Thyroid gland (tissue), 4 donors: ENCODE measurements around the gene TXNRD3.

ENCODE experiments used
- POLR2A ChIP-seq, 2 donors: fragments of 450-650 bp; IDR thresholded peaks; one replicate each; pipeline ENCODE4 v1.6.1; 2017; ENCODE audit warnings: antibody characterized with exemption in 2 of 2, mild to moderate bottlenecking in 2 of 2, moderate library complexity in 1 of 2
- TF ChIP-seq, protein P1 (sequence below), 6 experiments: fragments of 200-600 bp in 3 of 6; fragments of 450-650 bp in 3 of 6; sonication (generic) in 3 of 6; IDR thresholded peaks; one replicate each; pipeline ENCODE4 v1.5.1; 2016 to 2019; ENCODE audit warnings: antibody characterized with exemption in 6 of 6, mild to moderate bottlenecking in 2 of 6, inconsistent platforms in 1 of 6, moderate library complexity in 1 of 6

DNA sequence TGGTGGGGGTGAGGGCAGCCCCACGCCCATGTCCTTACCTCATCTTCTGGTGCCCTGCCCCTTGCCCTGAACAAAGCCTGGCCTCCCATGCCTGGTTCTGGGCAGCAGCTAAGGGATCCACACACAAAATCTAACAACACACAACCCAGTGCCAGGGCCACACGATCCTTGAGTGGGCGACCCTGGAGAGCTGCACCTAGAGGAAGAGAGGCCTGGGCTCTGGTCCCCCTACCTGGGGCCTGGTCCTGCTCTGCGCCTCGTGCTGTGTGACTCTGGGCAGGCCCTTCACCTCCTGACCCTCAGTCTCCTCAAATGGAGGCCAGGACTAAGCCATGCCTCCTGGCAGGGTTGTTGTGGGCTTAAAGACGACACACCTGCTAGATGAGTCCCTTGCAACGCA, 76.2 kb downstream of the TXNRD3 start:
- no peak for TF ChIP-seq POLR2A (IDR thresholded peaks at IDR 0.05)
- TF ChIP-seq, protein P1, sequence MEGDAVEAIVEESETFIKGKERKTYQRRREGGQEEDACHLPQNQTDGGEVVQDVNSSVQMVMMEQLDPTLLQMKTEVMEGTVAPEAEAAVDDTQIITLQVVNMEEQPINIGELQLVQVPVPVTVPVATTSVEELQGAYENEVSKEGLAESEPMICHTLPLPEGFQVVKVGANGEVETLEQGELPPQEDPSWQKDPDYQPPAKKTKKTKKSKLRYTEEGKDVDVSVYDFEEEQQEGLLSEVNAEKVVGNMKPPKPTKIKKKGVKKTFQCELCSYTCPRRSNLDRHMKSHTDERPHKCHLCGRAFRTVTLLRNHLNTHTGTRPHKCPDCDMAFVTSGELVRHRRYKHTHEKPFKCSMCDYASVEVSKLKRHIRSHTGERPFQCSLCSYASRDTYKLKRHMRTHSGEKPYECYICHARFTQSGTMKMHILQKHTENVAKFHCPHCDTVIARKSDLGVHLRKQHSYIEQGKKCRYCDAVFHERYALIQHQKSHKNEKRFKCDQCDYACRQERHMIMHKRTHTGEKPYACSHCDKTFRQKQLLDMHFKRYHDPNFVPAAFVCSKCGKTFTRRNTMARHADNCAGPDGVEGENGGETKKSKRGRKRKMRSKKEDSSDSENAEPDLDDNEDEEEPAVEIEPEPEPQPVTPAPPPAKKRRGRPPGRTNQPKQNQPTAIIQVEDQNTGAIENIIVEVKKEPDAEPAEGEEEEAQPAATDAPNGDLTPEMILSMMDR (IDR thresholded peaks at IDR 0.05), result no peak
